Testis (tissue), 3 donors: ENCODE results near the gene USP32. TPM values are rescaled to one million over a fixed set of nuclear protein-coding genes. Genes with fewer than 3 reads are reported as not detected.

Experiments
- DNase-seq: peaks from one replicate; pipeline ENCODE4 v3.0.0-alpha.2; 2019
- H3K27ac ChIP-seq, 2 donors: fragments of 200-600 bp; sonication (generic); one replicate each; pipeline ENCODE4 v1.5.1; 2019
- H3K27me3 ChIP-seq: fragments of 200-600 bp; sonication (generic); one replicate; pipeline ENCODE4 v1.5.1; 2019
- H3K36me3 ChIP-seq: fragments of 200-600 bp; sonication (generic); one replicate; pipeline ENCODE4 v1.5.1; 2017; ENCODE audit warnings: low read depth; ENCODE audit errors: missing control alignments
- H3K4me1 ChIP-seq: fragments of 200-600 bp; sonication (generic); one replicate; pipeline ENCODE4 v1.5.1; 2019
- H3K4me3 ChIP-seq, 2 donors: fragments of 200-600 bp; sonication (generic); one replicate each; pipeline ENCODE4 v1.5.1; 2017 to 2019
- H3K9me3 ChIP-seq: fragments of 200-600 bp; sonication (generic); one replicate; pipeline ENCODE4 v1.5.1; 2017
- POLR2A ChIP-seq: fragments of 450-650 bp; IDR thresholded peaks from one replicate; pipeline ENCODE4 v1.6.1; 2017; ENCODE audit warnings: antibody characterized with exemption, mild to moderate bottlenecking, moderate library complexity
- WGBS, 2 donors: methylation state at CpG; one replicate each; pipeline ENCODE4 v1.1.5; 2018; 5-methylcytosine and 5-hydroxymethylcytosine counted together
- intact Hi-C: fragments of 100-400 bp; cut with DNase I; formaldehyde crosslinking; loops from one replicate; pipeline ENCODE4 v1.15.1; 2023; ENCODE audit warnings: low total_unique reads
- polyA plus RNA-seq: library from polyadenylated mRNA; stranded (reverse); fragments of 350-450 nt; fragmentation: Illumina TruSeq; extraction: RNeasy Lipid Tissue Mini Kit (QIAGEN cat#74804); gene quantifications from one replicate; pipeline ENCODE4 v1.2.3, GENCODE V29; 2014; ENCODE audit warnings: low read depth, low replicate concordance; ENCODE audit not compliant: insufficient read depth
- total RNA-seq, 2 donors: library from RNA; depleted of rRNA; stranded (reverse); fragments of >200 nt; gene quantifications; one replicate each; pipeline ENCODE4 v1.2.3, GENCODE V29; 2016
- TF ChIP-seq, protein P1 (sequence below), 3 experiments: fragments of 450-650 bp in 2 of 3; fragments of 200-600 bp in 1 of 3; sonication (generic) in 1 of 3; IDR thresholded peaks; one replicate each; pipeline ENCODE4 v1.5.1; 2016 to 2019; ENCODE audit warnings: antibody characterized with exemption in 3 of 3, mild to moderate bottlenecking in 2 of 3, moderate library complexity in 1 of 3

The USP32 gene
- total and polyA plus RNA-seq, 3 donors from 2014 or later, result 113 to 279 (median 166) TPM

DNA sequence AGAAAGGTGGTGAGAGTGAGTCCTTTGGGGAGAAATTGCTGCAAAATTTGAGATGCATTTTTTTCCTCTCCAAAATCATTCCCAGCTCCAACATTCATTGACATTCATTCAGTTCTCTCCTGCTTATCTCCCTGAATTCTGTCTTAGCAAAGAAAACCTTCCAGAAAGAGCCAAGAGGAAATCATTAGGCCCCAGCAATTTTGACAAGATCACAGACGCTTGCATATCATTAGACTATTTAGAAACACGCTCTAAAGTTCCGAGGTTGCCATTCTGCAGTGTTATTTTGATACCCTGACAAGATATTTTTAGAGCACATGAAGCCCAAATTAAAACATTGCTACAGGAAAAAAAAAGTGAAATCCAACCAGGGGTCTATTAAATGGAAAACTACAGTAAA lies 20.8 kb upstream of the USP32 start:
- intact Hi-C loops, result no loop called here
- no peaks in the 10 kb centered on the region for H3K36me3 ChIP-seq
- 71% methylated on average over 3 of the region's 3 CpGs for WGBS, 2 donors

DNA sequence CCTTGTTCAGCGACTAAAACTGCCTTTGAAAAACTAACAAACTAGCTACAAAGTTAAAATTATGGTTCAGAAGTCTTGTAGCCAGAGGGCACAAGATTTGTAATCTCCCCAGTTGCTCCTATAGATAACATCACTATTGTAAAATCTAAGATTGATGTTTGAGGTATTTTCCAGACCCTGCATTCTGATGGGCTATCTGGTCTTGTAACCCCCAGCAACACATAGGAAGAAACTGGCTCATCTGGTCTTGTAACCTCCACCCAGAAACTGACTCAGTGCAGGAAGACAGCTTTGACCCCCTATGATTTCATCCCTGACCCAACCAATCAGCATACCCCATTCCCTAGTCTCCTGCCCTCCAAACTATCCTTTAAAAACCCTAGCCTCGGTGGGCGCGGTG lies 18.1 kb upstream of the USP32 start:
- no peaks in the 10 kb centered on the region for H3K36me3 ChIP-seq
- no peak for DNase-seq
- H3K9me3 ChIP-seq, result no peaks in the 10 kb centered on the region
- no peaks in the 10 kb centered on the region for H3K27me3 ChIP-seq
- intact Hi-C loops, result no loop called here
- no peak overlapping the region for H3K27ac ChIP-seq
- no peak overlapping the region for H3K4me3 ChIP-seq
- TF ChIP-seq POLR2A, result no peak
- TF ChIP-seq, protein P1, sequence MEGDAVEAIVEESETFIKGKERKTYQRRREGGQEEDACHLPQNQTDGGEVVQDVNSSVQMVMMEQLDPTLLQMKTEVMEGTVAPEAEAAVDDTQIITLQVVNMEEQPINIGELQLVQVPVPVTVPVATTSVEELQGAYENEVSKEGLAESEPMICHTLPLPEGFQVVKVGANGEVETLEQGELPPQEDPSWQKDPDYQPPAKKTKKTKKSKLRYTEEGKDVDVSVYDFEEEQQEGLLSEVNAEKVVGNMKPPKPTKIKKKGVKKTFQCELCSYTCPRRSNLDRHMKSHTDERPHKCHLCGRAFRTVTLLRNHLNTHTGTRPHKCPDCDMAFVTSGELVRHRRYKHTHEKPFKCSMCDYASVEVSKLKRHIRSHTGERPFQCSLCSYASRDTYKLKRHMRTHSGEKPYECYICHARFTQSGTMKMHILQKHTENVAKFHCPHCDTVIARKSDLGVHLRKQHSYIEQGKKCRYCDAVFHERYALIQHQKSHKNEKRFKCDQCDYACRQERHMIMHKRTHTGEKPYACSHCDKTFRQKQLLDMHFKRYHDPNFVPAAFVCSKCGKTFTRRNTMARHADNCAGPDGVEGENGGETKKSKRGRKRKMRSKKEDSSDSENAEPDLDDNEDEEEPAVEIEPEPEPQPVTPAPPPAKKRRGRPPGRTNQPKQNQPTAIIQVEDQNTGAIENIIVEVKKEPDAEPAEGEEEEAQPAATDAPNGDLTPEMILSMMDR (IDR thresholded peaks at IDR 0.05), result no peak
- H3K4me1 ChIP-seq, result no peaks in the 10 kb centered on the region
- 84% methylated on average over 4 of the region's 4 CpGs for WGBS, 2 donors

More for the DNA sequence above, 20.8 kb upstream of the USP32 start:
- no peaks in the 10 kb centered on the region for H3K27me3 ChIP-seq
- H3K4me1 ChIP-seq, result no peaks in the 10 kb centered on the region
- no peak overlapping the region for H3K4me3 ChIP-seq
- TF ChIP-seq, protein P1 (IDR thresholded peaks at IDR 0.05), result no peak
- TF ChIP-seq POLR2A, result no peak
- no peaks in the 10 kb centered on the region for H3K9me3 ChIP-seq
- DNase-seq, result no peak
- H3K27ac ChIP-seq, result no peak overlapping the region

DNA sequence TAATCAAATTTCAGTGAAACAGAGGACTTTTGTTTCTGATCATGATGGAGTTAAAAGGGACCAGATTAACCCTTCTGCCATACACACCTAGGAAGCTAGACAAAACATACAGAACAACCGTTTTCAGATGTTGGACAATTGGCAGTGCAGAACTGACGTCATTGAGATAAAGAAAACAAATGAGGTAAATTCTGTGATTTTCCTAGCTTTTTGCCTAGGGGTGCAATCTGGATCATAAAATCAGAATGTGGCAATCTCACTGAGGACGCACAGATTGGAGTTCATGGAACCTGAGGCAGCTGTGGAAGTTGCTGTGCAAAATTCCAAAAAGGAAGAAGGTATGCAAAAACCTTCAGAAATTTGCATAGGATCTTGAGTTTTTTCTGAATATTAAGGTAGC lies 15.0 kb upstream of the USP32 start:
- Histone ChIP-seq H3K9me3 (no peaks in the 10 kb centered on the region), H3K4me3 (no peak overlapping the region), H3K4me1 (no peaks in the 10 kb centered on the region), H3K36me3 (no peaks in the 10 kb centered on the region), H3K27ac (no peak overlapping the region), H3K27me3 (no peaks in the 10 kb centered on the region)
- 81 to 88% methylated on average over 3 of the region's 3 CpGs for WGBS, 2 donors
- no peak for DNase-seq
- no peak for TF ChIP-seq POLR2A
- TF ChIP-seq, protein P1 (IDR thresholded peaks at IDR 0.05), result no peak
- intact Hi-C loops, result no loop called here

DNA sequence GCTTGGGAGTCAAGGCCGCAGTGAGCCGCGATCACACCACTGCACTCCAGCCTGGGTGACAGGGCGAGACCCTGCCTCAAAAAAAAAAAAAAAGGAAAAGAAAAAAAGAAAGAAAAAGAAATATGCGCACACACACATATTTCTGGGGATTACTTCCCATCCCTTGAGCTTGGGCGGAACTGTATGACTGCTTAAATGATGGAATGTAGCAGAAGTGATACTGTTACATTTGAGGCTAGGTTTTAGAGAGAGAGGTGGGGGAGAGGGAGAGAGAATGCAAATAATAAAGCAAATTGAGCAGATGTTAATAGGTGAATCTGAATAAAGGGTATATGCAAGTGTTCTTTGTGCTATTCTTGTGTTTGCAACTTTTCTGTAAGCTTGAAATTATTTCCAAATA lies 12.0 kb upstream of the USP32 start:
- intact Hi-C loops, result no loop called here
- H3K27ac ChIP-seq, result no peak overlapping the region
- no peak overlapping the region for H3K4me3 ChIP-seq
- no peak for TF ChIP-seq POLR2A
- TF ChIP-seq, protein P1 (IDR thresholded peaks at IDR 0.05), result no peak
- no peaks in the 10 kb centered on the region for H3K27me3 ChIP-seq
- 90 to 95% methylated on average over 6 of the region's 6 CpGs for WGBS, 2 donors
- DNase-seq, result no peak
- no peaks in the 10 kb centered on the region for H3K4me1 ChIP-seq
- no peaks in the 10 kb centered on the region for H3K36me3 ChIP-seq
- H3K9me3 ChIP-seq, result no peaks in the 10 kb centered on the region

DNA sequence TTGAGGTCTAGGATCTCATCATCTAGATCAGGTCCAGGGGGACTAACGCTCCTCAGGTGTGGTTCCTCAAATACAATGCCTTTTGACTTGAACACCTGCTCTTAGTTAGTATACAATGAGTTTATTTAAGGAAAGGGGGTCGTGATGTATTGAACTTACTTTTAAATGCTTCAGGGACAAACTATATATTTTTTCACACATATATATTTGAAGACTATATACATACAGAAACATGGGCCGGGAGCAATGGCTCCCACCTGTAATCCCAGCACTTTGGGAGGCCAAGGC lies 11.5 kb upstream of the USP32 start:
- intact Hi-C loops, result no loop called here
- Histone ChIP-seq H3K27me3 (no peaks in the 10 kb centered on the region), H3K27ac (no peak overlapping the region), H3K4me1 (no peaks in the 10 kb centered on the region), H3K36me3 (no peaks in the 10 kb centered on the region), H3K4me3 (no peak overlapping the region), H3K9me3 (no peaks in the 10 kb centered on the region)
- TF ChIP-seq POLR2A, result no peak
- TF ChIP-seq, protein P1 (IDR thresholded peaks at IDR 0.05), result no peak
- no peak for DNase-seq
- WGBS, 2 donors, result 84 to 89% methylated on average over 3 of the region's 3 CpGs
